GM19351 (cell line): Measurements from ENCODE around the gene XPNPEP2.

ENCODE experiments used
- ATAC-seq: cut with Tn5 transposase; IDR thresholded peaks from one replicate; pipeline ENCODE4 v1.9.1; 2021; ENCODE audit warnings: mild to moderate bottlenecking, moderate library complexity; ENCODE audit not compliant: unreplicated experiment

Gene XPNPEP2, protein sequence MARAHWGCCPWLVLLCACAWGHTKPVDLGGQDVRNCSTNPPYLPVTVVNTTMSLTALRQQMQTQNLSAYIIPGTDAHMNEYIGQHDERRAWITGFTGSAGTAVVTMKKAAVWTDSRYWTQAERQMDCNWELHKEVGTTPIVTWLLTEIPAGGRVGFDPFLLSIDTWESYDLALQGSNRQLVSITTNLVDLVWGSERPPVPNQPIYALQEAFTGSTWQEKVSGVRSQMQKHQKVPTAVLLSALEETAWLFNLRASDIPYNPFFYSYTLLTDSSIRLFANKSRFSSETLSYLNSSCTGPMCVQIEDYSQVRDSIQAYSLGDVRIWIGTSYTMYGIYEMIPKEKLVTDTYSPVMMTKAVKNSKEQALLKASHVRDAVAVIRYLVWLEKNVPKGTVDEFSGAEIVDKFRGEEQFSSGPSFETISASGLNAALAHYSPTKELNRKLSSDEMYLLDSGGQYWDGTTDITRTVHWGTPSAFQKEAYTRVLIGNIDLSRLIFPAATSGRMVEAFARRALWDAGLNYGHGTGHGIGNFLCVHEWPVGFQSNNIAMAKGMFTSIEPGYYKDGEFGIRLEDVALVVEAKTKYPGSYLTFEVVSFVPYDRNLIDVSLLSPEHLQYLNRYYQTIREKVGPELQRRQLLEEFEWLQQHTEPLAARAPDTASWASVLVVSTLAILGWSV

DNA sequence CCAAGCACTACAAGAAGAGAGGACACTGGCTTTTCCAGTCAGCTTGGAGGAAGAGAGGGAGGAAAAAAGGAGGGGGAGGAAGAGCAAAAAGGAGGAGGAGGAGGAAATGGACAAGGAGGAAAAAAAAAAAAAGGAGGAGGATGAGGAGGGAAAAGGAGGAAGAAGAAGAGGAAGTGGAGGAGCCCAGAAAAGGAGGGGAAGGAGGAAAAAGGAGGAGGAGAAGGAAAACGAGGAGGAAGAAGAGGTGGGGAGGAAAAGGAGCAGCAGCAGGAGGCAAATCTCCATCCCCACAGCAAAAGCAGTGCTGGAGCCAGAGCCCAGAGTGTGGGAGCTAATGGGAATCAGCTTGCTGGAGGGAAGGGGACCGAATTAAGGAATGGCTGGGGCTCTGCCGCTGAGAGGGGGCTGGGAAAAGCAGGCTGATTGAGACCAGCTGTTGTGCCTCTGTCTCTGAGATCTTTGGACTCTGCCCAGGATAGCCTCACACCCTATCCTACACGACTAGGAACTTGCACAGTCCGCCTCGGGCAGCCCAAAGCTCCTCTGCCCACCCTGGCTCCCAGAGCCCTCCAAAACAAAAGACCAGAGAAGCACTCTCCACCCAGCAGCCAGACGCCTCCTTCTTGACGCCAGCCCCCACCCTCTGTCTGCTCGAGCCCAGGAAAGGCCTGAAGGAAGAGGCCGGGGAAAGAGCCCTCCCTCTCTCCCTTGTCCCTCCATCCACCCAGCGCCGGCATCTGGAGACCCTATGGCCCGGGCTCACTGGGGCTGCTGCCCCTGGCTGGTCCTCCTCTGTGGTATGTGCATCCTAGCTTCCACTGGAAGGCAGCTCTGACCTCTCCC lies at the start of gene XPNPEP2:
TSS of gene XPNPEP2 (plus strand) at position 514 of the 843 bp plus-strand sequence. CDS start at position 749, 235 bp downstream.
- no peak for ATAC-seq

DNA sequence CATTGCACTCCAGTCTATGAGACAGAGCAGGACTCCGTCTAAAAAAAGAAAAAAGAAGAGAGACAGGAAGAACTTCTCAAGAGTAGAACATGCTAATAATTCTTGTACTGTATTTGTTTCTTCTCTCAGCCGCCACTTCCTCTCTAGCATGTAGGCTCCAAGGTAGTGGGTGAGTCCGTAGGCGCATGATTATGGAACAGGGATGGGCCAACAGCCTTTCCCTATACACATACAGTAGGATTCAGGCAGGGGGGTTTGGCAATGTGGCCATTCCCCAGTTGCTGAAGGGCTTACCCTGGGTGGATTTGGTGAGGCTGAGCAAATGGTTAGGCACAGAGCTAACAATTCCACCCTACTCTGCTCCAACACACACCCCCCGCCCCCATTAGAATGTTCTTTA lies 49.0 kb upstream of the XPNPEP2 start:
- no peak for ATAC-seq

DNA sequence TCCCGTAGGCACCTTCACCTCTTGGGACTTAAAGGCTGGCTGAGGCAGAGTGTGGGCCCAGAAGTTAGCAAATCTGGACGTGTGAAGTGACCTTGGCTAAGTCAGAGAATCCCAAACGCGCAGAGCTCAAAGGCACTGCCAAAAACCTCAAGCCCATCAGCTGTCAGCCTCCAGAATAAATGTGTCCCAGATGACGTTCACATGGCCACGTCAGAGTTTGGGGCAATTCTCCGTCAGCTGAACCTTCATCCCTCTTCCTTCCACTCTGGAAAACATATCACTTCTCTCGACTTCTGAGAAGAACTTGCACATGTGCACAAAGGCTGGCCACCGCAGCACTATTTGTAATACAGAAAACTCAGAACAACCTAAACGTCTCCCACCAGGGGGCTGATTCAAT lies 48.3 kb upstream of the XPNPEP2 start:
- ATAC-seq: no peak

DNA sequence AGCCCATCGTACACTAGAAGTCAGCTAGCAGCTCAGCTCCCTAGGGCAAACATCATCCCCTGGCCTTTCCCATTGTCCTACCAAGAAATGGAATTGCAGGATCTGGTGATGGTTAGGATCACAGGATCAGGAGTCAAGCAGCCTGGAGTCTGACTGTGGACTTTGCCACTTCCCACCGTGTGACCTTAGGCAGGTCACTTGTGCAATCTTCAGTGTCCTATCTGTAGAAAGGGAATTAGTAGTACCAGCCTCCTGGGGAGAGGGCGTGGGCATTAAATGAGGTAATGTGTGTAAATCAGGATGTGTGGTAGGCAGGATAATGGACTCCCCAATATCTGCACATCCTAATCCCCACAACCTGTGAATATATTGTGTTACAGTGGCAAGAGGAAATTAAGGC lies 45.4 kb upstream of the XPNPEP2 start:
- no peak for ATAC-seq

DNA sequence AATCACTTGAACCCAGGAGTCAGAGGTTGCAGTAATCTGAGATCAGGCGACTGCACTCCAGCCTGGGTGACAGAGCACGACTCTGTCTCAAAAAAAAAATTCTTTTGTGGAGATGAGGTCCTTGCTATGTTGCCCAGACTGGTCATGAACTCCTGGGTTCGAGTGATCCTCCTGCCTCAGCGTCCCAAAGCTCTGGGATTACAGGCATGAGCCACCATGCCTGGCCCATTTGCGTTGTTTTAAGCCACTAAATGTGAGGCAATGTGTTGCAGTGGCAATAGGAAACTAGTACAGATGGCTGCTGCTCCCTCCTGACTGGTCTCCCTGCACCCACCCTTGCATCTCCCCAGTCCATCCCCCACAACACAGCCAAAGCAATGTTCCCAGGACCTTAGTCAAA lies 44.0 kb upstream of the XPNPEP2 start:
- no peak for ATAC-seq

DNA sequence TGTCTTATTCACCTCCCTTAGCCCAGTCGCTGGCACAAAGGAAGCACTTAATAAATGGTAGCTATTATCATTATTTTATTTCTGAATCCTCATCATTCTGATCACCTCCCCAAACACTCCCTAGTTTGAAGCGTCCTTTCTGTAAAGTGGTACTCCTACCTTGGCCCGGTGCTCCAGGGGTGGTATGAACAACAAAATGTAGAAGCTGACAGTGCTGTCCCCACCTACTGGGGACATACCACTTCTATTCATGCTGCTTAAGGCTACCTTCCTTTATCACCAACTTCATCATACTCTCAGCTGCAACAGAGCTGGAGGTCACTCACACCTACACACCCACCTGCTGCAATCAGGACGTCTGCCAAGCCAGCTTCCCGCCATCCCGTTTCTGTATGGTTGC lies 43.2 kb upstream of the XPNPEP2 start:
- ATAC-seq: no peak

DNA sequence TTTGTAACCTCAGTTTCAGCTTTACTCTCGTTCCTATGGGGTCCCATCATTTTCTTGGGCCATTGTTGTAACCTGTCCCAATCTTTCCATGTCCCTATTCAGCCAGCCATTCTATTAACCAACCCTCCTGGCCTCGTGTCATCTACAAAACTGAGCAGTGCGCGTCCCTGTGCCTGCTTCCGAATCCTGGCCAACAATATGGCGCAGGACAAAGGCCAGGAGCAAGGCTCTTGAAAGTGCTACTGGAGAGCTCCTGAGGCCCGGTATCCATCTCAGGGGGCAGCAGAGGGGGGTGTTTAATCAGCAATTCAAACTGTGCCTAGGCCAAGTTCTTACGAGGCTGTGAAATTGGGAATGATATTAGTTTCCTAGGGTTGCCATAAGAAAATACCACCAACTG lies 42.8 kb upstream of the XPNPEP2 start:
- ATAC-seq: no peak

DNA sequence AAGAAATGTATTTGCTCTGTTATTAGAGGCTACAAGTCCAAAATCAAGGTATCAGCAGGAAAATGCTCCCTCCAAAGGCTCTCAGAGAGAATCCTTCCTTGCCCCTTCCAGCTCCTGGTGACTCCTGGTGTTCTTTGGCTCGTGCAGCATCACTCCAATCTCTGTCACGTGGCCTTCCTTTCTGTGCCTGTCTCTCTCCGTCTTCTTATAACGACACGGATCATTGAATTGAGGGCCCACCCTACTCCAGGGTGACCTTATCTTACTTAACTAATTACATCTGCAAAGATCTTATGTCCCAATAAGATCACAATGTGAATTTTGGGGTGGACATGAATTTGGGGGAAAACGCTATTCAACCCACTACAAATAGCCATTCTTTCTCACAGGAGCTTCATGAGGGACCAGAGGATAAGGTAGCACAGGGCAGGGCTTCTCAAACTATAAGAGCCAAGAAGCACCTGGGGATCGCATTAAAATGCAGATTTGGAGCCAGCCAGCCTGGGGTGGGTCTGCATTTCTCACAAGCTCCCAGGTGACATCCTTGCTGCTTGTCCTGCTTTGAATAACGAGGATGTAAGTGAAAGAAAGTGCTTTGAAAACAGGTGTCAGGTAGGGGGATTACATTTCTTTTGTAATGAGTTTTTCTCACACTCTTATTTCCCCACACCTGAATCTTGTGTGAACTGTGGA lies 42.2 kb upstream of the XPNPEP2 start:
- no peak for ATAC-seq

DNA sequence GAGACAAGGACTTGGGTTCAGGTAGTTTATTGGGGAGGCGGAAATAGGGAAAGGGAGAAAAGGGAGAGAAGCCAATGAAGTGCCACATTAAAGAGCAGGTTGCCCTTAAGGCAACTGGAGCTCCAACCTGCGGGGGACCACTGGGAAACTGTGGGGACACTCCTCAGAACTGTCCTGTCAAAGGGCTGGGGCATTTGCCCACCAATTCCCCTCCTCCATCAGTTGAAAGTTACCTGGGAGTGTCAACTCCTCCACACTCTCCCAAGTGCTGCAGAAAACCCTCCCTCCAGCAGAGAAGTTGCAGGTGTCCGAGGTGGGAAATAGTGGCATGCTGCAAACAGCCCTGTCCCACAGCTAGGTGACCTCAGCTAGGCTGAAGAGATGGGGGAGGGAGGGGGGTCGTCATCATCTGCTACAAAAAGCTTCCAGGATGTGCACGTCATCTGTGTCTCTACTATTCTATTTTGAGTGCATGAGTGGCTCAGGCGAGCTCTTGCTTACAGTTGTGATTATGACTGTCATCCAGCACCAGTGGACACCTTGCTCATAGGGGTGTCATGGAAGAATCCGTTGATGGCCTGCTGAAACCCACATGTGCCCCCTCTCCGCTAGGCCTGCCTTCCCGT lies 41.5 kb upstream of the XPNPEP2 start:
- ATAC-seq: no peak

DNA sequence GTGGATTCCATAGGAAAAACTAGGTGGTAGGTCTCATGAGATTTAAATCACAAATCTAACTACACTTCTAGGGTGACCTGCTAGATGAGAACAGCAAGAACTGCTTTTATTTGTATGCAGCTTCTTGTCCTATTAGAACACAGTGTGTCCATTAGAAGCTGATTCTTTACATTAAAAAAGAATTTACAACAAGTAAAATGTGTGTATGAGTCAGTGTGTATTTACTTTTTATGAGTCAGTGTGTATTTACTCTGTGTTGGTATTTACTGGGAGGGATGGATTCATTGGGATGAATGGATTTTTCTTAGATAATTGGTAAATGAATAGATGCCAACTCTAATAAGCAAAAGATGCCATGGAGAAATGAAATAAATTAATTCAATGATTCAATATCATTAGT lies 40.6 kb upstream of the XPNPEP2 start:
- no peak for ATAC-seq

DNA sequence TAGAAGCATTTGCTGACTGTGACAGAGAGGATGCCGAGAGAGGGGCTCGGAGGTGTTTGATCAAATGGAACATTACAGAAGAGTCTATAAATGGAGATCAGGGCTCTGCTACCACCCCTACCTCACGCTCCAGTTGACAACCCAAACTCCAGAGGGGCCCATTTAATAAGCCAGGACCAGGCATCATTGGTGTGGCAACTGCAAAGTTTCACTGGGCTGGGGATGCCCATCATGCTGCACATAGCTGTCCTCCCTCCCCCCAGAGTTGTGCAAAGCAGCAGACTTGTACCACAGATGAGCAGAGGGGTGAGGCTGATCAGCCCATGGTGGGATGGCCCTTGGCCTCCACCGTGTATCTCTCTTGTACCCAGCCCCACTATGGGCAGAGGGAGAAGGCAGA lies 38.2 kb upstream of the XPNPEP2 start:
- no peak for ATAC-seq

DNA sequence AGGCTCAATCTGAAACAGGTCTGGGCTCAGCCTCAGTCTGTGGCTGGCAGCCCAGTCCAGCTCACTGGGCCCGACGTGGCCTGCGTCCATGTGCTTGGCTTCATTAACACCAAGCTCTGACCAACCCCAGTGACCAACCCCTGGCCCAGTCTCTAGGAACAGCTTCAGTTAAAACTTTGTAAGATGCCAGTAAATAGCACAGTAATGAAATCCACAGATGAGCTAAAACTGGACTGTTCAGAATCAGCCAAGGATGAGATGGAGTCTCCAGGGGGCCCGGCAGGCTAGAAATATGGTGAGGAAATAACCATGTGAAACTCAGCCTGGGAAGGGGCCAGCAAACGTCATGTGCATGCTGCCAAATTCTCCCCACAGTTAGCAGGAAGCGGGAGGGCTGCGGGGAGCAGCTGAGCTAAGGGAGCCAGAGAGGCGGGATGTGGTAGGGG lies 37.1 kb upstream of the XPNPEP2 start:
- no peak for ATAC-seq

DNA sequence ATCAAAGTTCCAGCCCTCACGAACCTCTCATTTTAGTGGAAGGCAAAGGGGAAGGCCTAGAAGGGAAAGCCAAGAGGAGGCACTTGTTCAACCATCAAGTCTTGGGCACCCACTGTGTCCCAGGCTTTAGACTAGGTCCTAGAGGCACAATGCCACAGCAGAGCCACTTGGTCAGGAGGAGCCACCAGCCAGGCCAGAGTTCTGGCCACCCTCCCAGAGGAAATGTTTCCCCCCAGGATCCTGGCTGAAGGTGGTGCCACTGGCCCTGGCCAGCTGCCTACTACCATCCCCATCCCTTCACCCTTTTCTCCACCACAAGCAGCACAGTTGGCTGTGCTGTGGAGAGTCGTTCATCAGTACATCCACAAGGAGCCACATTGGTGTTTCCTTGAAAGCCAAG lies 34.3 kb upstream of the XPNPEP2 start:
- no peak for ATAC-seq

DNA sequence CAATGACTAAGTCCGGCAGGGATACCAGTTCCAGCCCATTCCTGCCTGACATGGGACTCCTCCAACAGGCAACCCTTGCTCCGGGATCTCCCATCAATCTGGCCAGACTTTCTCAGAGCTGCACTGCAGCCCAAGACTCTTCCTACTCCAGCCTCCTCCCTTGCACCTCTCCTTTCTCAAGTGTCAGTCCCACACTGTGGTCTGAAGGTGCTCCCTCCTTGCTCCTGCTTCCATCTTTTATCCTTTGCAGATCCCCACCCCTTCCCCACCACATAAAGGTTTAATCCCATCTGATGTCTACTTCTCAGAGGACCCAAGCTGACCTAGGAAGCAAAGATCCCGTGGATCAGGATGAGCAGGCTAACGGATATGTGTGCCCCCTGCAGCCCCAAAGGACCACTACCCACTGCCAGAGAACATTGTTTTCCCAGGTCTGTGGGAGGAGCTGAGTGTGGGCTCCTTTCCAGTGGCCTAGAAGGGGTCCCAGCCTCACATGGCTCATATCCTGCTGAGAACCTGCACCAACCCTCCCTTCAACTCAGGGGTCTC lies 33.3 kb upstream of the XPNPEP2 start:
- ATAC-seq: no peak

DNA sequence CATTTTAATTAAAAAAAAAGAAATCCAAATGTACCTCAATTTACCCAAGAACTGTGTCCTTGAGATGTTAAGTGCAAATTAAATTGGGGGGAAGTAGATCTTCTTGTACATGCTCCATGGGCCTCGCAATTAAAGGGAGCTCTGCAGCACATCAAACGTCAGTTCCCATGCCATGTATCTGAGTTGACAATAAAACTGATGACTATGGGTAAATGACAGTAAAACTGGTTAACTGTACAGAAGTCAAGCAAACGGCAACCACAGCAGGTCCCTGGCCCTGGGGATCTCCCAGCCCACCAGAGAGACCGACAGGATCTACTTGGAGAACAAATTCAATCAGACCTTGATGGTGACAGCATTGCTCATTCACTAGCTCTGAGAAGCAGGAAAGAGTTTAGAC lies 32.8 kb upstream of the XPNPEP2 start:
- no peak for ATAC-seq

DNA sequence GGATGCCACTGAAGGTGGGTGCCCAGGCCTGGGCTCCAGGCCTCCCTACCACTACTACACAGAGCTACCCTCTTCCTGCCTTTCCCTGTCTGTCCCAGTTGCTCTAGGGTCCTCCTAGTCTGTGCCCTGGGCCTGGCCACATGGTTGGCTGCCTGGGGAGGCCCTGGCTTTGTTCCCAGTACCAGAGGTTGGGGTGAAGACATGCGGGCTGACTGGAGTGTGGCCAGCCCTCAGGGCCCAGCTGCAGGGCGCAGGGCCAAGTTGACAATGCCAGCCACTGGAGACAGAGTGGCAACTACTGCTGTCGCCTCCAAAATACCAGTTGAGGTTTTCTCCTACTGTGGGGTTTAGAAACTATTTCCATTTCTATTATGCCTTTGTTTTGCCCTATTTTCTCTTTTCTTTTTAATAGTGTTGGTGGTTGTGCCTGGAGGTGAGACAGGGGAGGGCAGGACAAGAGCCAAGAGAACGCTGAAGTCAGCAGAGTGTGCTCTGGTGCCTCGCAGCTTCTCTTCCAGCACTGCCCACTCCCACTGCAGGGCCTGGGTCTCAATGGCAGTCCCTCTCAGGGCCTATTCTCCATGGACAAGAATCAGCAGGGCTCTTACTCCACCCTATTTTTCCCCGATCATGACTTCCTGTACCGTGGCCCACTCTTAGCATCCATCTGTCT lies 32.2 kb upstream of the XPNPEP2 start:
- ATAC-seq: no peak

DNA sequence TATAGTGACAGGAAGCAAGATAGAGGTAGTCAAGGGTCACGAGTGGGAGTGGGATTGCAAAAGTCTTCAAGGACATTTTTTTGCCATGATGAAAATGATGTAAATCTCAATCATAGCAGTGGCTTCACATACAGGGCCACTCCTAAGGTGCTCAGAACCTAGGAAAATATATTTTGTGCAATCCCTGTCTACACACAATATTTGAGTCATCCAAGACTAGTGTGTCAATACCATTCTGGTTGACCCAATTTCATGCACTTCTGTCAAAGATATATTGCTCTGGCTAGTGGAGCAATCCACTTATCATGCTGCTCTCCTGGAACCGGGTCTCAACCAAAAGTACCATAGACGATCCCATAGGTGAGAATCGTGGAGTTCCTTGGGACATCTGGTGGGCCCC lies 24.2 kb upstream of the XPNPEP2 start:
- no peak for ATAC-seq

DNA sequence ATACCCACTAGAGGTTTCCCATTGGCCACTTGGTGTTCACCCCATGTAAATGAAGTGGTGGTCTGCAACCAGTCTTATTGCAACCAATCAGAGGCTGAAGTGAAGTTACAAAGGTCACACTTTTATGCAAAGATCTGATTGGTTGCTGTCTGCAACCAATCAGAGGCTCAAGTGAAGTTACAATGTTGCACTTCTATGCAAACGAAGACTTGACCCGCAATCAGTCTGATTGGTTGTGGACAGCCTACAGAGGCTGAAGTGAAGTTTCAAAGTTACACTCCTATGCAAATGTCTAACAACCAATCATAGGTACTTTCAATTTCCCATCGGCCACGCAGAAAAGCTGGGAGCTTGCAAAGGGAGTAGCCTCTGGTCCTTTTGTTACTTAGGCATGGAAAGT lies 22.3 kb upstream of the XPNPEP2 start:
- no peak for ATAC-seq

DNA sequence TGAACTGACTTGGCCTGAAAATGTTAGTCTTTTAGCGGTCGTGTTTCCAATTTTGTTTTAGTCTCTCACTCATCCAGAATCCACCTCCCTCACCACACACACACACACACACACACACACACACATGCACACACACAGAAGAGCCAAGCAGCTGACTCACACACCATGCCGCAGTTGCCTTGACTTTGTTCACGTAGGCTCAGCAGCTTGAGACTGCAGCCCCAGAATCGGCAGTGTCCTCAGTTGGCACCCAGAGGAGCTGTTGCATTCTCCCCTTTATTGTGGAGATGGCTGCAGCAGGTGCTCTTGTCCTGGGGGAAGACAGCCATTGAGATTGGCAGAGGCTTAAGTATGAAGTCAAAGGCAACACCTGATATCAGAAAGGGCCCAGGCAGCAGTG lies 20.9 kb upstream of the XPNPEP2 start:
- ATAC-seq: no peak

DNA sequence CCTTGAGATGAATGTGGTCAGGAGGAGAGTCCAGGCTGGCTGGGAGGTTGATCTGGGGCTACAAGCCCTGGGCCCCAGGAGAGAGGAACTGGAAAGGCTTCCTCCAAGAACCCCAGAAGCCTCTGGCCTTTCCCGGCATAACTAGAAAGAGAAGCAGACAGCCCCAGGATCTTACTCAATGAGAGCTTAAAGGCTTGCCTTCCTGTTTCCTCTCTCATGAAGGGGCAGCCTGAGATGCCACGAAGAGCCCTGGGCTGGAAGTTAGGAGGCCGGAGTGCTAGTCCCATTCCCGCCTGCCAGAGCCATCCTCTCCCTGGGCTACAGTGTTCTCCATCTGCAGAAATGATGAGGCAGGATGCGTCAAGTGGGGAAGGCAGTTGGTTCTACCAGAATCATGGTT lies 20.1 kb upstream of the XPNPEP2 start:
- ATAC-seq: no peak
